ENCODE results near the gene BRME1.

Gene BRME1

DNA sequence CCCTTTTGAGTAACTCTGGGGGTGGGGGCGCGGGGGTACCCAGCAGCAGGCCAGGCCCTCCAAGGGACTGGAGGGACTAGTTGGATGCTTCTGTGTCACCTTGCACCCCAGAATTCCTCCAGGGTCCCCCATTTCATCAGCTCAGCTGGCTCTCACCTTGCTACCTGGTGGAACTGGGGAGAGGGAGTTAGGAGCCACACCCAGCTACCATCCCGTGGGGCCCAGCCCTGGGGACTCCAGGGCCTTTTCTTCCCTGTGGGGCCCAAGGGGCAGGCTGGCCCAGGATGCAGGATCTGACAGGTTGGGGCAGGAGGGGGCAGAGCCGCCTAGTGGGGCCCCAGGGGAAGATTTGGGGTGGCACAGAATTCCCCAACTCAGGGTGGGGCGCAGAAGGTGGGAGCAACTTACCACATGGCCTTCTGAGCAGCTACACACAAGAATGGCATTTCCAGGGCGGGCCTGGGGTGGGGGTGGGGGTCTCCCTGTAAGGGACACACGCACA is 61.7 kb downstream of the BRME1 start:
- no peak for DNase-seq (ENCODE audit: low read depth)

DNA sequence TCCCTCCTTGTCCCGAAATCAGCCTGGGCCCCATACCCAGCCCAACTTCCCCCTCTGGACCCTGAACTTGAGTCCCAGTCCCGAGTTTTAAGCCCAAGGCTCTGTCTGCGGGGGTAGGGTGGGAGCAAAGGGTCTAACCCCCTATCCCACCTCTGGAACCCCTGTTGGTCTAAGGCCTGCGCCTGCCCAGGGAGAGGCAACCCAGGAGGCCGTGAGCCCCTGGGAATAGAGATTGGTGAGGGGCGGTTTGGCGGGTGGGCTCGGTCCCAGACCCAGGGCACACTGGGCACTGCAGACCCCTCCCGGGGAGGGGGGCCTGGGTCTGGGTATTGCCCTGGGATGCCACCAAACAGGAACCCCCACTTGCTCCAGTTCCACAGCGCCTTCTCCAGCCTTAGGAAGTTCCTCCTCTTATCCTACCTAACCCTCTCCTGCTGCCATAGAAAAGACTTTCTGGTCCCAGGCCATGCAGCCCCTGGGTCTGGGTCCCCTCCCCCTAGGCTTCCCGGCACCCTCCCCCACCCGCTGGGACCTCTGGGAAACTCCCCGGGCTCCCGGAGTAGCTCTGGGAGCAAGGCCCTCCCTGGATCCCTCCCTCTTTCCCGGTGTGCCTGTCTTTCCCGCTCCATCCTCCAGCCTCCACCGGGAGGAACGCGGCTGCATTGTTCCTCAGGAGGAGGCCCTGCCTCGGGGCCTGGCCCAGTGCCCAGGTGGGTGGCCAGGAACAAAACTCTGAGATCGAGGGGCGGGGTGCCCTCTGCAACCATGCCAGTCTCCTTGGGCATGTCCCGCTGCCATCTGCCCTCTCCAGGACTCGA is 62.6 kb downstream of the BRME1 start:
- DNase-seq (ENCODE audit: low read depth), result no peak

DNA sequence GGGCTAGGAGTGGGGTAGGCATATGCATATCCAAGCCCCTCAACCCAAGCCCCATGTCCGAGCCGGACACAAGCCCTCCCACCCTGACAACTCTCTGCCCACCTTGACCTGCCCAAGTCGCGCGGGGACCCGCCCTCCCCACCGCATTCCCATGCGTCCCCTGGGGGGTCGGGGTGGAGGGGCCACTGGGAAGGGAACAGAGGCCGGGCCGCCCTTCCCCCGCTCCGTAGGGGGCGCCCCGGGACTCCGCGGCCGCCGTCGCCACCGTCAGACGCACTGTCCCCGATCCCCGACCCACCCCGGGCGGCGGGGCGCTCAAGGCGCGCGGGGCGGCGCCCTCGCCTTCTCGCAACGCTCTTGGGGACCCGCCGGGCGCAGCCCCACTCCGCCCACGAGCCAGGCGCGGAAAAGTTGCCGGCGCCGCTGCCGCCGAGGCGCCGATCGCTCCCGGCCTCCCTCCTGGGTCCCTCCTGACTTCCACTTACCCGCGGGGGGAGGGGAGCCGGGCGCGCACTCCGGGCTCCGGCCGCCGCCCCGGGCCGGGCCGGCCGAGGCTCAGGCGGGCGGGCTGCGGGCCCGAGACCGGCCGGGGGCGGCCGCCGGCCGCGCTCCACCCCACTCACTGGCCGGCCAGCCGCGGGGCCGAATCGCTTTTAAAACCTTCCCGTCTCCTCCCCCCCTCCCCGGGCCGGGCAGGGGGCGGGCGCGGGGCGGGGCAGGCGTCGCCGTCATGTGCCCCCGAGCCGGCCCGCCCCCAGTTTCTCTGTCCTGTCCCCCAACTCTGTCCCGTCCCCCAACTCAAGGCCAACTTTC is 63.4 kb downstream of the BRME1 start:
- peak; percentile 77 for DNase-seq (ENCODE audit: low read depth)

DNA sequence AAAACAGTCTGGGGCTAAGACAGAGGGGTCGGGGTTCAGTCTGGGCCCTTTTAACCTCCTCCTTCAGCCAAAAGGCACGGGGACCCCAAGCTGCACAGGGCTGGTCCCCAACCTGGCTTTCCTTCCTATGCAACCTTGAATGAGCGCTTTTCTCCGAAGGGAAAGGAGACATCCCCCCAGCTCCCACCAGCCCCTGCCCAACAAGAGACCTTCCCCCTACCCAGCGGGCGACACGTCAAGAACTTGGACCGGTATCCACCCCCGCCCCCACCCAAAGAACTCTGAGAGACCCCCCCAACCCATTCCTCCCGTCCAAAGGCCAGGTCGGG is 64.0 kb downstream of the BRME1 start:
- no peak for DNase-seq (ENCODE audit: low read depth)

DNA sequence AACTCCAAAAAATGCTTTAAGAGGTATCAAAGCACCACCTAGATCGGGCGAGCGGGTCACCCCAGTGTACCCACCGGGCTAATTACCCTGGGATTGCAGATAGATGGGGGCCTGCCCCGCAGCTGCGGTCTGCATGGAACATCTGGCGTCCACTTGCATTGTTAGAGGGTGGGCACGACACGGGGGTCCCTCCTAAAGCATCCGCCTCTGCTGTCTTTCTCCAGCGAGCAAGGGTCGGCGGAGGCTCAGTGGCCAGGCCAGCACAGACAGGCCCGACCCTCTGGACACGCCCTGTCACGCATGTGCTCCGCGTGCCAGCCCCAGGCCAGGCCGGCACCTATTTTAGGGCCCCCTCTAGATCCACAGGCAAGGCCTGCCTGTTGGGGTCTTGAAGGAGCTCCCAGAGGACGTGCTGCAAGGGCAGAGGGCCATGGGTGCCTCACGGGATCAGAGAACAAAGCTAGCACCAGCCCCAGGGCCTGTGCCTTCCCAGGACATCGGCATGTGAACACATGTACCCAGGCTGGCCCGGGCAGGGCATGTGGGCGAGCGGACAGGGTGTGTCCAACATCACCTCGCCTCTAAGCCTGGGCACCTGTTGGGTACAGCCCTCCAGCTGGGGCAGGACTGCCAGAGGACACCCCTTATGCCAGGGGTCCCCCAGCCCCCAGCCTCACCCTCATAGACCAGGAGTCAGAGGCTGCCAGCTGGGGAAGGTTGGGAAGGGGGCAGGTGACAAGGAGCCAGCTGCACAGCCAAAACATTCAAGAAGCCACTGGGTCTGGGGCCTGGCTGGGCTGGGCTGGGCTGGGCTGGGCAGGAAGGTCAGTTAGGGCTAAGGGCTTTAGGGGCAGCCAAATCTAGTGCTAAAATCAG is 64.6 kb downstream of the BRME1 start:
- DNase-seq (ENCODE audit: low read depth), result no peak

DNA sequence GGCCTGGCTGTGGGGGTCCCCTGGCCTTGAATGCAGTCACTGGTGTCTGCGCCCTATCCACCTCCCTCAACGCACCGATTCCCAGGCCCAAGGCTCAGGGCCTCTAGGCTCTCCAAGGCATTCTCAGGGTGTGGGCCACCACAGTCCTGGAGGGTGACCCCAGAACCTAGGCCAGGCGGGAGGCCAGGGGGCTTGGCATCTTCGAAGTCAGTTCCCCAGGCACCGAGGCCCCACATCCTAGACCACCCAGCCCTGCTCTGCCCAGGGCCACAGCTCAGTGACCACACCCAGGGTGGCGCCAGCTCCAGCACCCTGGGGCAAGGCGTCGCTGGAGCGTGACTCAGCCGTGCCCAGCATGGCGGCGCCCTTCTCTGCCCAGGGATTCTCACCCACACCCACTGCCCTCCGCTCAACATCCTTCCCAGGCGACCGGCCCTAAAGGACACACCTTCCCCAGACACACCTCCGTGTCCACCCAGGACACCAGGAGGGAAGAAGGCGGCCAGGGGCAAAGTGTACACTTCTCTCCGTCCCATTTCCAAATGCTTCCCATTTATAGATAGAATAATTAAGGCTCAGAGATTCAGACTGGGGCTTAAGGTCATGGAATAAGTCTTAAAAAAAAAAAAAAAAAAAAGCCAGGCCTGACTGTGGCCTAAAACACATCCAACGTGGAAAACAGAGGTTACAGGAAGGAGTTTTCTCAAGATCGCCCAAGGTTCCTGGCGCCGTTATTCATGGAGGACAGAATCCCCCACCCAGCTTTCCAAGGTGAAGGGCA is 65.4 kb downstream of the BRME1 start:
- no peak for DNase-seq (ENCODE audit: low read depth)

DNA sequence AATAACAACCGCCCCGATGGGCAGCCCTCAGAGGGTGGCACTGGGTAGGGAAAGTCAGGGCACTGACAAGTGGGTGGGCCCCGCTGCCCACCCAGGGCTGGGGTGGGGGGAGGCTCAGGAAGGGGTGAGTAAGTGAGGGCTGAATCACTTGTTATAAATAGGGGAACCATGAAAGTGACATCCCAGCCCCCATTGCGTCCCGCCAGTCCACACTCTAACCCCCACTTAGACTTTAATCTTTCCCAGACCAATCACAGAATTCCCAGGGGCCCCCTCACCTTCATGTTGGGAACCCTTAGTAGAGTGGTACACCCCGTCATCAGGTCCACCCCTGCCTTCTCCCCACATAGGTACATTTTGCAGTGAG is 66.0 kb downstream of the BRME1 start:
- DNase-seq (ENCODE audit: low read depth), result no peak

DNA sequence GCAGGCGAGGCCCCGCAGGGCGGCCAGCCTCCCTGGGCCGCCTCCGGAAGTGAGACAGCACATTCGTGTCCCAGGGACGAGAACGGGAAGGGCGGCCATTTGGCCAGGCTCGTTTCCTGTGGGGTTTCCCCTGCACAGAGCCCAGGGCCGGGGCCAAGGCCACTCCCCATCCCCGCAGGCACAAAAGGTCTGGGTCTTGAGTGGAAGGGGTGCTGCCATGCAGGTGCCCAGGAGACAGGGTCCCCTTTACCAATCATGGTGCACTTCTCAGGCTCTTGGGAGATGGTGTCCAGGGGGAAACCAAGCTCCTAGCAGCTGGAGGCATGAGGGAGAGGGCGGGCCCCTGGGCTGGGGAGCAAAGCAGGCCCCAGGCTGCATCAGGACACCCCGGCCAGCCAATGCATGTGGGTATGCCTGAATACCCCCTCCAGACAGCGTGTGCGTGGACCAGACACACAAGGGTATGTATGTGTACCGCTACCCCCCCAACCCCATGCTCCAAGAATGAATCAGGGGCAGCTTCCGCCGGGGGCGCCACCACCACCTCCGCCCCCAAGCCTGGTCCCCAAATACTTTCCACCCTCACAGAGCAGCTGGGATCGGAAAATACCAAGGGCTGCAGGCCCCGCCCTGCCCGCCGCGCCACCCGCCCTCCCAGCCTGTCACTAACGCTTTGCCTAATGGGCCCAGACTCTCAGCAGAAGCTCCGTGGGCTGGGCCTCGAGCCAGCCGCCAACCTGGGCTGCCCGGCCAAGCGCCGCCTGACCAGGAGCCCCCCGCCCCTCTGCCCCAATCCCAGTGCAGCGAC is 66.6 kb downstream of the BRME1 start:
- peak; percentile 80 for DNase-seq (ENCODE audit: low read depth)

DNA sequence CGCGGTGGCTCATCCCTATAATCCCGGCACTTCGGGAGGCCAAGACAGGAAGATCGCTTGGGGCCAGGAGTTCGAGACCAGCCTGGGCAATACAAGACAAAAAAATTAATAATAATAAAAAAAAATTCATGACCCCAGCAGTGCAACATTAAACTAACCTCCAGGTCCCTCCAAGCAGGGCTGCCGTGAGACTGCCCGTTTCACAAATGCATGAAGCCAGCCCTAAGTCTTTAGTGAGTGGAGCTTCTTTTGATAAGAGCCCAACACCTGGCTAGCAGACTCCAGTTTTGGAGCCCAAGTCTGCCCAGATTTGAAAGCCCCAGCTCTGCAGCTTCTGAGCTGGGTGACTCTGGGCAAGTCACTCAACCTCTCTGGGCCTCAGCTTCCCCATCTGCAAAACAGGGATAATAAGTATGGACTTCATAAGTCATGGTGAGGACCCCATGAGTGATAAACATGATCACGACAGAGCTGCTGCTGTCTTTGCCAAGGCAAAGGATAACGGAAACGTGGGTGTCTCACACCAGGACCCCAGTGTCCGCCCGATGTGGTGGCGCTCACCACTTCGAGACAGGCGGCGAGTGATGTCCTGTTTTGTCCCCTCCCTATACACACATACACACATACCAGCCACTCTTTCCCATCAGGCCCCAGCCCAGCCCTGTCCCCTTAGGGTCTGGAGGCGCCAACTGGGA is 67.3 kb downstream of the BRME1 start:
- no peak for DNase-seq (ENCODE audit: low read depth)

DNA sequence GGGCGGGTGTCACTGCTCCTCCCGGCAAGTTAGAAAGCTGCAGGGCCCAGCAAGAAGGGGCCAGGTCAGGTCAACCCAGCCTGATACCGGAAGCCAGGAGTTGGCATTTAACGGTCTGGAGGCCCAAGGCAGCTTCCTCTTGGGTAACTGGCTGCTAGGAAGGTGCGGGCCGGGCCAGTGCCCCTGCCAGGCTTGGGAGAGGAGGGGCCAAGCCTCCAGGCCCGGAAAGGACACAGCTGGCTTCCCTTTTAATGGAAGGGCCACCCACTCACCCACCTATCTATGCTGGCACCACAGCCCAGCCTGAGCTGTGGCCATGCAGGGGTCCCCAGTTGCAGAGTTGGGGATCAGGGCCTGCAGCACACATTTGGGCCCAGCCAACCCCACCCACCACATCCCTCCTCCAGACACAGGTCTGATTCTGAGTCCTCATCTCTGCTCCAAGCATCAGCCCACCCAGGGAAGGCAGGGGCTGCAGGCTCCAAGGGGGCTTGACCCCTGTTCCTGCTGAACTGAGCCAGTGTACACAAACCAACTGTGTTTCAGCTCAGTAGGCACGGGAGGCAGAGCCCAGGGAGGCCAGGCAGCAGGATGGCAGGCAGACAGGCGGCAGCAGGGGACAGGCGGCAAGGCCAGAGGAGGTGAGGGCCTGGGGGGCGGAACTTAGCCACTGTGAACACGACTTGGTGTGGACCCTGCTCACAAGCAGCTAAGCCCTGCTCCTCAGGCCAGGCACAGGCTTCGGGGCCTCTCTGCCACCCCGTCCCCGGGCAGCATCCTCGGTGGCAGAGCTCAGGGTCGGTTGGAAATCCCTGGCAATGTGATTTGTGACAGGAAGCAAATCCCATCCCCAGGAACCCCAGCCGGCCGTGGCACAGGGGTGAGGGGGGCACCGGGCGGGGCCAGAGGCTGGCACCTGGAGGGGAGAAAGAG is 69.9 kb downstream of the BRME1 start:
- no peak for DNase-seq (ENCODE audit: low read depth)

DNA sequence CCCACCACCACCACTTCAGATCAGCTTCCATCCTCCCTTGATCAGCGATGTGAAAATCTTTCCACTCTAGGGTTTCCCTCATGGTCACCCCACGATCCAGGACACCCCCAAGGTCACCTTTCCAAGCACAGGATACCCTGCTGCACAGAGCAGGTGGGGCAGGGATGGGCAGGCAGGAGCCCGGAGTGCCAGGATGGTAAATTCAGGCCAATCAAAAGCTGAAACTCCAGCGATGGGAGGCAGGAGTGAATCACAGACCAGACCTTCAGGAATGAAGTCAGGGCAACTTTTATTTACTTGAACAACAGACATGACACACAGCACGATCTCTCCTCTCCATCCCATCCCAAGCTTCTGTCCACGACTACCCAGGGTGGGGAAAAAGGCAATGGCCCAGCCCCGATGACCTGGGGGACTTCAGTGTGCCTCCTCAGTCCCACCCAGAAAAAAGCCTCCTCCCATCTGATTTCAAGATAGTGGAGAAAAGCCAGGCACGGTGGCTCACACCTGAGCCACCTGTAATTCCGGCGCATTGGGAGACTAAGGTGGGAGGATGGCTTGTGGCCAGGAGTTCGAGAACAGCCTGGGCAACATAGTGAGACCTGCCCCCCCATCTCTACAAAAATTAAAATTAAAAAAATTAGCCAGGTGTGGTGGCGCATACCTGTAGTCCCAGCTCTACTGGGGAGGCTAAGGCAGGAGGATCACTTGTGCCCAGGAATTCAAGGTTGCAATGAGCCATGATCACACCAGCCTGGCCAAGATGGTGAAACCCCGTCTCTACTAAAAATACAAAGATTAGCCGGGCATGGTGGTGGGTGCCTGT is 71.5 kb downstream of the BRME1 start:
- no peak for DNase-seq (ENCODE audit: low read depth)

DNA sequence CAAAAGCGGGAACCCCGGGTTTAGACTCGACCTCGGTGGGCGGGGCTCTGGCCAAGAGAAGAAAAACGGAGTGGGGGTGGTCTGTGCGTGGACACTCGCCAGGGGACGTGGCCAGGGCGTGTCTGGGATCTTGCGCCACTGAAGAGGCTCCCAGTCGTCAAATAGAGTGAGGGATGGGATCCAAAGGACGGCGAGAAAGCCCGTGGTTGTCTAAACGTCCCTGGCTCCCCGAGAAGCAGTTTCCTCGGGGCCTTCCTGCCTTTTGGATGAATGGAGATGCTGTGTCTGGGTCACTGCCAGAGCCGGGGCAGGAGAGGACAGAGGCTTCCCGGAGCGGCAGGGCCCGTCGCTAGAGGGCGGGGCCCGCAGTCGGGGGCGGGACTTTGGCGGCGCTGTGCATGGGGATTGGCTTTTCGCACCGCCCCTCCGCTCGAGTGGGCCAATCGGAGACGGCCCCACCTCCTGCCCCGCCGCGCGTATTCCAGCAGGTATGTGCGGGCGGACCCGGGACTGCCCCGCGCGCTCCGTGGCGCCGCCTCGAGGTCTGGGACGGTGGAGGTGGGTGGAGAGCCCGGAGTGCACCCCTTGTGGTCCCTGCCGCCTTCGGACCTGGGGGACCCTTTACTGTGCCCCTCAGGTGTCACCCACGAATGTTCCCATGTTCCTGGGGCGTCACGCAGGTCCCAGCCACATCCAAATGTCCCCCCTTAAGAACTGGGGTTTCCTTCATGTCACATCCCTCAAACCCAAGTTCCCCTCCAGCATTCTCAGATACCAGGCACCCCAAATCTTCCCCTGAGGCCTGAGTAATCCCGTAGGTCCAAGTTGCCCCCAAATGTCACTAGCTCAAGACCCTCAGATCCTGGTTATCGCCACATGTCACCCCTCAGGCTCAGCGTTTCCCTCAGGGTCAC is 72.3 kb downstream of the BRME1 start:
- peak; percentile 88 for DNase-seq (ENCODE audit: low read depth)
